Natural killer cell (primary cell): ENCODE measurements around the gene DNAJC5. TPM values are rescaled to one million over a fixed set of nuclear protein-coding genes. Genes with fewer than 3 reads are reported as not detected.

Source experiments
- ATAC-seq, 3 donors: fragments of 150-1000 bp in 2 of 3; fragments of 200-7000 bp in 1 of 3; cut with Tn5 transposase; 1 replicate in 1 of 3; 2 replicates in 2 of 3; pipeline ENCODE4 v1.10.0; 2021; ENCODE audit warnings: mild to moderate bottlenecking in 2 of 3, moderate library complexity in 2 of 3
- DNase-seq, 2 donors: peaks; one replicate each; pipeline versions ENCODE4 v3.0.0 to v3.0.0-alpha.2; 2013 to 2021; ENCODE audit warnings: mixed read lengths in 1 of 2
- H3K27ac ChIP-seq: one replicate; pipeline ENCODE4 v1.5.1; 2013; ENCODE audit warnings: mild to moderate bottlenecking, low read length
- H3K27me3 ChIP-seq: one replicate; pipeline ENCODE4 v1.6.1; 2013; ENCODE audit warnings: low read length; ENCODE audit not compliant: control insufficient read depth, insufficient read depth
- H3K36me3 ChIP-seq: one replicate; pipeline ENCODE4 v1.6.1; 2013; ENCODE audit warnings: low read length; ENCODE audit not compliant: control insufficient read depth, insufficient read depth
- H3K4me1 ChIP-seq: one replicate; pipeline ENCODE4 v1.6.1; 2013; ENCODE audit warnings: low read length; ENCODE audit not compliant: control insufficient read depth, insufficient read depth
- H3K4me3 ChIP-seq: one replicate; pipeline ENCODE4 v1.5.1; 2013; ENCODE audit warnings: low read length
- H3K9me3 ChIP-seq: one replicate; pipeline ENCODE4 v1.6.1; 2013; ENCODE audit warnings: low read length; ENCODE audit not compliant: control insufficient read depth, insufficient read depth
- H3K27ac Mint-ChIP-seq, 2 donors: one replicate each; pipeline ENCODE4 v1.8.0; 2022; ENCODE audit warnings: mild to moderate bottlenecking in 2 of 2, mixed read lengths in 2 of 2, moderate library complexity in 1 of 2
- H3K27me3 Mint-ChIP-seq, 2 donors: one replicate each; pipeline ENCODE4 v1.8.0; 2022; ENCODE audit warnings: low read depth in 2 of 2, mixed read lengths in 2 of 2
- H3K36me3 Mint-ChIP-seq: one replicate; pipeline ENCODE4 v1.8.0; 2022; ENCODE audit warnings: mixed read lengths
- H3K4me1 Mint-ChIP-seq, 2 donors: one replicate each; pipeline ENCODE4 v1.8.0; 2022; ENCODE audit warnings: mixed read lengths in 2 of 2
- H3K4me3 Mint-ChIP-seq: one replicate; pipeline ENCODE4 v1.8.0; 2022; ENCODE audit warnings: mild to moderate bottlenecking, moderate library complexity, mixed read lengths
- H3K9me3 Mint-ChIP-seq, 2 donors: one replicate each; pipeline ENCODE4 v1.8.0; 2022; ENCODE audit warnings: mixed read lengths in 2 of 2
- WGBS: methylation state at CpG from one replicate; pipeline ENCODE4 v1.1.7; 2013; ENCODE audit warnings: missing lambda C conversion rate; ENCODE audit not compliant: insufficient coverage; 5-methylcytosine and 5-hydroxymethylcytosine counted together
- intact Hi-C: fragments of 100-400 bp; cut with micrococcal nuclease; formaldehyde crosslinking; loops from one replicate; pipeline ENCODE4 v1.14.2; 2022
- total RNA-seq, 4 donors: library from RNA; stranded (reverse); fragments of 120-200 nt in 1 of 4; gene quantifications; one replicate each; pipeline versions ENCODE4 v1.2.3 to v1.2.4, GENCODE V29; 2013 to 2022
- TF ChIP-seq, protein P1 (sequence below): fragments of 200-600 bp; IDR thresholded peaks from one replicate; pipeline ENCODE4 v1.8.0; 2022; ENCODE audit warnings: antibody characterized with exemption

Gene DNAJC5
- total RNA-seq, 3 donors from 2014 or later (not counting 1 experiment from before 2014, with no cell fraction given) = 27.5 to 45.1 (median 42.8) TPM

DNA sequence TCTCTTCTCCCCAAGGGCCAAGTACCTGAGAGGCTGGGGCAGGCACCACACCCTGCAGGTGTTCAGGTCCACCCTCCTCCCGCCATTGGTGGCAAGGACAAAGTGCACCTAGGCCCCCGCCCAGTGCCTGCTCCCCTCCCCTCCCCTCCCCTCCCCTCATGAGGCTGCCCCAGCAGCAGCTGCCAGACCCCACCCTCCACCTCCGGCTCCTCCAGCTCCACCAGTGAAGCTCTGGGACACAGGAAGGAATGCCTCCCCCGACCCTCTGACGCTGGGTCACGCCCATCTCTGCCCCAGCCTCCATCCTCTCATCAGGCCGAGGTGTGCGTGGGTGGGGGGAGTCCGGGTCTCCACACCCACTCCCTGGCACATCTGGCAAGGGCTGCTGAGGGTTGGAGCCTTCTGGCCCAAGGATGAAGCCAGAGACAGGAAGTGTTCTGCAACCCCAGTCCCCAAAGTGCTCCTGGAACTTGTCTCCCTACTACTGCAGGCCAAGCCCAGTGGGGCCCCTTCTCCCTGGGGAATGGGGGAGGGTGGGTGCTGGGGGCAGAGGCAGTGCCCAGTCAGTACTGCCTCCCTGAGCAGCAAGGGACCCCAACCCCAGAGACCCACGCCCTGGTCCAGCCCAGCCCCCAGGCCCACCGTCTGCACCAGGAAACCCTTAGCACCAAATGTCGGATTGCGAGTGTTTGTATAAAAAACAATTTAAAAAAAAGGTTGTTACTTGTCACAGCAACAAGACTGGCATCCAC is 62.9 kb downstream of the DNAJC5 start:
- H3K27ac Mint-ChIP-seq = no peak overlapping the region
- TF ChIP-seq, protein P1, sequence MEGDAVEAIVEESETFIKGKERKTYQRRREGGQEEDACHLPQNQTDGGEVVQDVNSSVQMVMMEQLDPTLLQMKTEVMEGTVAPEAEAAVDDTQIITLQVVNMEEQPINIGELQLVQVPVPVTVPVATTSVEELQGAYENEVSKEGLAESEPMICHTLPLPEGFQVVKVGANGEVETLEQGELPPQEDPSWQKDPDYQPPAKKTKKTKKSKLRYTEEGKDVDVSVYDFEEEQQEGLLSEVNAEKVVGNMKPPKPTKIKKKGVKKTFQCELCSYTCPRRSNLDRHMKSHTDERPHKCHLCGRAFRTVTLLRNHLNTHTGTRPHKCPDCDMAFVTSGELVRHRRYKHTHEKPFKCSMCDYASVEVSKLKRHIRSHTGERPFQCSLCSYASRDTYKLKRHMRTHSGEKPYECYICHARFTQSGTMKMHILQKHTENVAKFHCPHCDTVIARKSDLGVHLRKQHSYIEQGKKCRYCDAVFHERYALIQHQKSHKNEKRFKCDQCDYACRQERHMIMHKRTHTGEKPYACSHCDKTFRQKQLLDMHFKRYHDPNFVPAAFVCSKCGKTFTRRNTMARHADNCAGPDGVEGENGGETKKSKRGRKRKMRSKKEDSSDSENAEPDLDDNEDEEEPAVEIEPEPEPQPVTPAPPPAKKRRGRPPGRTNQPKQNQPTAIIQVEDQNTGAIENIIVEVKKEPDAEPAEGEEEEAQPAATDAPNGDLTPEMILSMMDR = no peak
- no peaks in the 10 kb centered on the region for H3K27me3 Mint-ChIP-seq
- intact Hi-C loops = loop anchor here (2.0 kb wide), 1 partner anchor 21 kb away; the partner anchor contains the start of gene SAMD10
- H3K4me3 Mint-ChIP-seq = no peak overlapping the region
- ATAC-seq (no peak), DNase-seq (no peak)
- Histone ChIP-seq H3K36me3 (peaks cover 2% of the 10 kb centered on the region), H3K9me3 (no peaks in the 10 kb centered on the region), H3K27me3 (no peaks in the 10 kb centered on the region), H3K27ac (no peak overlapping the region), H3K4me1 (peaks cover 33% of the 10 kb centered on the region), H3K4me3 (no peak overlapping the region)
- peaks cover 6 to 17% of the 10 kb centered on the region in 2 donors for H3K4me1 Mint-ChIP-seq
- WGBS = 79% methylated on average over 10 of the region's 13 CpGs
- no peaks in the 10 kb centered on the region for H3K9me3 Mint-ChIP-seq
- H3K36me3 Mint-ChIP-seq = no peaks in the 10 kb centered on the region

DNA sequence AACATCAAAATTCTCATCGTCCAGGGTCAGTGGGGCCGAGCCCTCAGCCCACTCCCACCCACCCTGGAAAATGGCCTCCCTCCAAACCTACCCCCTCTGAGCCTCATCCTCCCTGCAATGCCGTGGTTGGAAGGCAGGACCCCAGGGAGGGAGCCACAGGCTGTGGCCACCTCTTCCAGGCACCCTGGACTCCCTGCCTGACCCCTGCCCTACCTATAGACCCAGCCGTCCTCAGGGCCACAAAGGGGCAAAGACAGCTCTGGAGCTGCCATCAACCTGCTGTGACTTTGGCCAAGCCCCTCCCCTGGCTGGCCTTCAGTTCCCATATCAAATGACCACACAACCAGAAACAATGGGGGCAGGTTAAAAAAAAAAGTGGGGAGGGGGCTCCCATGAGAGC is 63.5 kb downstream of the DNAJC5 start:
- Histone ChIP-seq H3K27me3 (no peaks in the 10 kb centered on the region), H3K27ac (no peak overlapping the region), H3K4me3 (no peak overlapping the region), H3K36me3 (peaks cover 2% of the 10 kb centered on the region), H3K9me3 (no peaks in the 10 kb centered on the region), H3K4me1 (peaks cover 33% of the 10 kb centered on the region)
- 89% methylated on average over 4 of the region's 4 CpGs for WGBS
- Mint-ChIP-seq H3K36me3 (no peaks in the 10 kb centered on the region), H3K27me3 (no peaks in the 10 kb centered on the region), H3K4me3 (no peak overlapping the region), H3K27ac (no peak overlapping the region), H3K4me1 (peaks cover 6 to 15% of the 10 kb centered on the region in 2 donors), H3K9me3 (no peaks in the 10 kb centered on the region)
- intact Hi-C loops = no loop called here
- TF ChIP-seq, protein P1 = no peak
- no peak for DNase-seq
- ATAC-seq = no peak

DNA sequence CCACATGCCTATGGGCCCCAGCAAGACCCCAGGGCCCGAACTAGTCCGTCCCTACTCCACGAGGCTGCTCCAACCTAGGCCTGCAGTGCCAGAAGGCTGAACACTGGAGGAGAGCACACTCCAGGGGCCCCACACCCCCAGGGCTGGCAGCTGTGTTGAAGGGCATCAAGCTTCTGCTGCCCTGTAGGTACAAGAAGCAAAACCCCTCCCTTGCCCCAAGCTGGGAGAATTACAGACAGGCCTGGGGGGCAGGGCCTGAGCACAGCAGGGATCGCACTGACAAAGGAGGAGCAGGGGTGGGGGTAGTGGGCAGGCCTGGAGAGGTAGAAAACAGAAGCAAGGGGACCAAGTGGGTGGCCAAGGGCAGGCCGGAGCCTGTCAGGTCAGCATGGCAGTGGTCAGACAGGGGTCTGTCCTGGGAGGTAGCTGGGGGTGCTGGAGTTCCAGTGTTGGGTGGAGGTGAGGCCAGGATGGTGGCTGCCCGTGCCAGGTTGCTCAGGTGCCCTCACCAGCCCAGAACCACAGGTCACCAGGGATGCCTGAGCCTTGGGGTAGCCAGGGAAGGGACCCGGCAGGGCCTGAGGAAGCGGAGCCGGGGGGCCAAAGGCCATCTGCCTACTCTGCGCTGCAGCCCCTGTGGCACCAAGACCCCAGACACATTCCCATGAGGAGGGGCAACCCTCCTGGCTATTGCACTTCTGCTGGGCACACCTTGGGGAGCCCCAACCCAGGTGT is 64.2 kb downstream of the DNAJC5 start:
- DNase-seq = no peak
- TF ChIP-seq, protein P1 = no peak
- no peak overlapping the region for H3K4me3 Mint-ChIP-seq
- no peak overlapping the region for H3K27ac Mint-ChIP-seq
- Histone ChIP-seq H3K27me3 (no peaks in the 10 kb centered on the region), H3K9me3 (no peaks in the 10 kb centered on the region), H3K4me3 (no peak overlapping the region), H3K36me3 (peaks cover 2% of the 10 kb centered on the region), H3K4me1 (peaks cover 27% of the 10 kb centered on the region), H3K27ac (no peak overlapping the region)
- ATAC-seq = no peak
- H3K36me3 Mint-ChIP-seq = no peaks in the 10 kb centered on the region
- peaks cover 4 to 8% of the 10 kb centered on the region in 2 donors for H3K4me1 Mint-ChIP-seq
- no peaks in the 10 kb centered on the region for H3K27me3 Mint-ChIP-seq
- WGBS = 95% methylated on average over 10 of the region's 10 CpGs
- H3K9me3 Mint-ChIP-seq = no peaks in the 10 kb centered on the region
- intact Hi-C loops = no loop called here
